HFFc6 (cell line): Measurements from ENCODE around the gene GDPD4. TPM values are rescaled to one million over a fixed set of nuclear protein-coding genes. Genes with fewer than 3 reads are reported as not detected.

Experiments
- DNase-seq: peaks from one replicate; pipeline ENCODE4 v3.0.0-alpha.2; 2018
- H3K27ac Mint-ChIP-seq: 2 replicates; pipeline ENCODE4 v1.8.0; 2020; ENCODE audit warnings: mild to moderate bottlenecking, mixed read lengths
- H3K27me3 Mint-ChIP-seq: 2 replicates; pipeline ENCODE4 v1.8.0; 2021; ENCODE audit warnings: mild to moderate bottlenecking, moderate library complexity, mixed read lengths; ENCODE audit not compliant: insufficient read depth
- H3K36me3 Mint-ChIP-seq: 2 replicates; pipeline ENCODE4 v1.8.0; 2021; ENCODE audit warnings: low read depth, mixed read lengths
- H3K4me1 Mint-ChIP-seq: 2 replicates; pipeline ENCODE4 v1.8.0; 2020; ENCODE audit warnings: low read depth, mixed read lengths
- H3K4me3 Mint-ChIP-seq: 2 replicates; pipeline ENCODE4 v1.8.0; 2020; ENCODE audit warnings: mild to moderate bottlenecking, moderate library complexity, mixed read lengths
- H3K9me3 Mint-ChIP-seq: 2 replicates; pipeline ENCODE4 v1.8.0; 2020; ENCODE audit warnings: mild to moderate bottlenecking, mixed read lengths
- long read RNA-seq: library from polyadenylated mRNA; unstranded; transcript quantifications from one replicate; pipeline ENCODE4 v2.0.0, GENCODE V29; 2019
- total RNA-seq, 6 experiments: library from RNA; stranded (reverse); fragmentation: NEBNext Ultra II Directional; extraction: Animal tissue kit (Norgen Biotek cat#: 25700); gene quantifications; 2 replicates in 1 of 6; 3 replicates in 5 of 6; pipeline ENCODE4 v1.2.3, GENCODE V29; 2021
- TF ChIP-seq, protein P1 (sequence below): fragments of 200-600 bp; sonication (generic); IDR thresholded peaks from 2 replicates; pipeline ENCODE4 v1.5.0; 2021; ENCODE audit warnings: antibody characterized with exemption, mild to moderate bottlenecking

Gene GDPD4, protein sequence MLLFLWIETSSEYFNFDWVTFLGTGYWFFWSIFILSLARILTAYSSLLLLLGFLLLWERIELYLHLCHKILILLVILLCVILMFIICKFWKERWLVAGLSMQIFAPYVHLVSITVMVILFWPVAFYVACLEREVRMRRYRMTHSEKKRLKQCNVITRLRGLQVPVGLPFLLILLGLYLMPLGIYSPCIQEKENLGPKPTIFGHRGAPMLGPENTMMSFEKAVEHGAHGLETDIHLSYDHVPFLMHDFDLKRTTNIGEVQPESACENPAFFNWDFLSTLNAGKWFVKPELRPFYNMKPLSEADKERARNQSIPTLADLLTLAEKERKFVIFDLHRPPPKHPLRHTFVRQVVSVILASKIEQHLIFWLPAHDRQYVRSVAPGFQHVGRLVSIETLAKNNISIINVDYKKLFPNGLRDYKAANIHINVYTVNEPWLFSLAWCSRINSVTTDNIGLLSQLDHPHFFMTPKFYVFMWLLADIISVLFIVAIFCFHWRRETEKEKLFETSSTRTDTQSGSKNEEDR
- not detected for total RNA-seq
- long read RNA-seq: 0 reads

DNA sequence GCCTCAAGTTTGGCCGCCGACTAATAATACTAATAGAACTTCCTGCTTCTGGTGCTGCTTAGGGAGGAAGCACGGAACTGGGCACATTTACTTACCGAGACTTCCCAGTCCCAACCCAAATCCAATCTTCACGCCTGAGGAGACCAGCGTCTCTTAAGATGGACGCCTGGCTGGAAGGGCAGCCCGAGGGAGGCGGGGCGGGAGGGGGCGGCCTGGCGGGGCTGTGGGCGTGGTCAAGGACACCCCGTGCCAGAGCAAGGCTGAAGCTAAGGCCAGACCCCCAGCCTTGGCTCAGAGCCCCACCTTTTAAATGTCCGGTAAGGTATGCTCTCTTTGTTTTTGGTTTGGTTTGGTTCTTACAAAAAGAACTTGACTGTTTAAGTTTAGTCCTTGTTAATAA, at the start of gene GDPD4:
Gene GDPD4 (minus strand): TSS at position 177 of the 400 bp plus-strand sequence. CDS start 16,549 bp downstream, outside the sequence.
- no peaks in the 10 kb centered on the region for H3K4me1 Mint-ChIP-seq
- DNase-seq: no peak
- H3K36me3 Mint-ChIP-seq: no peaks in the 10 kb centered on the region; the same call in 1 of the 2 replicates
- H3K9me3 Mint-ChIP-seq: no peaks in the 10 kb centered on the region
- TF ChIP-seq, protein P1, sequence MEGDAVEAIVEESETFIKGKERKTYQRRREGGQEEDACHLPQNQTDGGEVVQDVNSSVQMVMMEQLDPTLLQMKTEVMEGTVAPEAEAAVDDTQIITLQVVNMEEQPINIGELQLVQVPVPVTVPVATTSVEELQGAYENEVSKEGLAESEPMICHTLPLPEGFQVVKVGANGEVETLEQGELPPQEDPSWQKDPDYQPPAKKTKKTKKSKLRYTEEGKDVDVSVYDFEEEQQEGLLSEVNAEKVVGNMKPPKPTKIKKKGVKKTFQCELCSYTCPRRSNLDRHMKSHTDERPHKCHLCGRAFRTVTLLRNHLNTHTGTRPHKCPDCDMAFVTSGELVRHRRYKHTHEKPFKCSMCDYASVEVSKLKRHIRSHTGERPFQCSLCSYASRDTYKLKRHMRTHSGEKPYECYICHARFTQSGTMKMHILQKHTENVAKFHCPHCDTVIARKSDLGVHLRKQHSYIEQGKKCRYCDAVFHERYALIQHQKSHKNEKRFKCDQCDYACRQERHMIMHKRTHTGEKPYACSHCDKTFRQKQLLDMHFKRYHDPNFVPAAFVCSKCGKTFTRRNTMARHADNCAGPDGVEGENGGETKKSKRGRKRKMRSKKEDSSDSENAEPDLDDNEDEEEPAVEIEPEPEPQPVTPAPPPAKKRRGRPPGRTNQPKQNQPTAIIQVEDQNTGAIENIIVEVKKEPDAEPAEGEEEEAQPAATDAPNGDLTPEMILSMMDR: no peak
- no peak within 1 kb of the TSS for H3K4me3 Mint-ChIP-seq
- no peak within 1 kb of the TSS for H3K27ac Mint-ChIP-seq
- H3K27me3 Mint-ChIP-seq: no peaks in the 10 kb centered on the region

DNA sequence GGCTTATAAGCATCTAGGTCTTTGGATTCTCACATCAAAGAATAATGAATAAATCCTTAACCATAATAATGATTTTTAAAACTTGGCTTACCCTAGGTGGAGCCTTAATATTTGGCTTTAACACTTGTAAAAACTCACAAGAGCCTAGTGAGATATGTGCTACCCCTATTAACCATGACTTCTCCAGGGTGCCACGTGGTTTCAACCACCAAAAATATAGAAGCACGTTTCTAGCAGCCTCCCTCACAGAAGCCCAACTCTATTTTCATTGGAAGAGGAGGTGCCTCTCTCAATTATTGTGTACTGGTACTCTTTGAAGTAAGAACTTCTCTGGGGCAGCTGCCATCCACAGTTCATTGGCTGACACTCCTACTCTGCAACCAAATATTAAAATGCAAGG, 46.5 kb upstream of the GDPD4 start:
- no peak for DNase-seq

DNA sequence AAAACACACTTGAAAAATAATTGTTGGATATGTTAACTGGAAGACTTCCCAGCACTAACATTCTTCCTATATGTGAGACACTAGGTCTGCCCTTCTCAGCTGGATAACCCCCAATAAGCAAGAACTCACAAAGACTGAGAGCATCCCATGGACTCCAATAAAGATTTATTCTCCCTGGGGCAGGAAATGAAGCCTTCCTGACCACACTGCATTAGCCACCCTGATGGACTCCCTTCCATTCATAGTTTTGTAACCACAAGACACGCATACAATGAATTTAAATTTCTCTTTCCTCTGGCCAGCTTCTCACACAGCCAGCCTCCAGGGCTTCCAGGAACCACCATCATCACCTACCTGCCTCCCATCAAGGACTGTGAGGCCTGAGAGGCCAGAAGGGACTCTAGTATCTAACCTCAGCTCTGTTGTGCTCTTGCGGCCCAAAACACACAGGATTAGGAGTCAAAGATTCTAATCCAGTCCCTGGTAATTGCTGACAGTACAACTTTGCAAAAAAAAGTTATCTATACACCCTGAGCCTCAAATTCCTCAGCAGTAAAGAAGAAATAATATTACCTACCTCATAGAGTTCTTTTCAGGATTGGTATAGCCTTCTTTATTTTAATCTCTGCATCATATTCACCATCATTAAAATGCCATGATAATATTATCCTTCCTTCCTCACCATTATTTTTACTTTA, 45.6 kb upstream of the GDPD4 start:
- no peaks in the 10 kb centered on the region for H3K9me3 Mint-ChIP-seq
- H3K4me1 Mint-ChIP-seq: peaks cover 72% of the 10 kb centered on the region
- TF ChIP-seq, protein P1: no peak
- peaks cover 42% of the 10 kb centered on the region for H3K36me3 Mint-ChIP-seq
- peaks cover 1% of the 10 kb centered on the region; the same call in 1 of the 2 replicates for H3K27me3 Mint-ChIP-seq
- peak; percentile 95 for DNase-seq
- H3K4me3 Mint-ChIP-seq: peak overlapping the region; percentile 58; the same call in 1 of the 2 replicates
- peak overlapping the region; percentile 87 for H3K27ac Mint-ChIP-seq

More for the DNA sequence above, 46.5 kb upstream of the GDPD4 start:
- peaks cover 1% of the 10 kb centered on the region; the same call in 1 of the 2 replicates for H3K27me3 Mint-ChIP-seq
- peak overlapping the region; percentile 12; the same call in 1 of the 2 replicates for H3K27ac Mint-ChIP-seq
- TF ChIP-seq, protein P1: no peak
- H3K4me3 Mint-ChIP-seq: no peak overlapping the region
- no peaks in the 10 kb centered on the region for H3K9me3 Mint-ChIP-seq
- peaks cover 74% of the 10 kb centered on the region for H3K4me1 Mint-ChIP-seq
- peaks cover 34% of the 10 kb centered on the region for H3K36me3 Mint-ChIP-seq

DNA sequence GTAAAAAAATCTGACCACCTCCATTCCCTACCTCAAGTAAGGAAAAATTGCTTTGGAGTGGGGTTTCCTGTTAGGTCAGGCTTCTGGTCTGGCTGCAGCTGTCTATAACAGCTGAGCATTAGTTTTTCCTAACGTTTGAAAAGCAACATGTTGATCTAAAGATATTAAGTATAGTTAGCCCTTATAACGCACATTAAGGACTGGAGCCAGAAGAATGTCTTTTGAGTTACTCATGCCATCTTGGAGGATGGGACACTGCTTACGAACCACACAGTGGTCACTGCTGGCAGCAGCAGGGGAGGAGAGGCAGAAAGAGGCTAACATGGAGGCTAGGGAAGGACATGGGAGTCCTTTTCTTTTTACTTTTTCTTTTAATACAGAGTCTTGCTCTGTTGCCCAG, 44.1 kb upstream of the GDPD4 start:
- H3K4me3 Mint-ChIP-seq: peak overlapping the region; percentile 27; the same call in 1 of the 2 replicates

DNA sequence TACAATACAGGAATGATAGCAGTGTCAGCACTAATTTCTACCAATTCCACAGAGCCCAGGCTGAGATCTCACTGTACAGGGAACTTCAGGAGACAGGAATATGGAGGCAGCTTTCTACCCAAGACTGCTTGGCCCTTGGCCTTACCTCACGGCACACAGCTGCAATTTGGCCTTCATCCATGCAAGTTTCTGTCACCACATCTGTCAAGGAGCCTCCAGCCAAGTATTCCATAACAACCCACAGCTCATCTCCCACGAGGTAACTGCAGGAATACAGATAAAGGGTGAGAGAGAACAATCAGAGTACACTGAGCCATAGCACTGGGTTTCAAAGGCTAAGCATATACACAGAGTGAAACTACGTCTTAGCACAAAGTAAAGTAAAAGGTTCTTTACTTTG, 39.0 kb upstream of the GDPD4 start:
- TF ChIP-seq, protein P1: no peak
- Mint-ChIP-seq H3K9me3 (no peaks in the 10 kb centered on the region), H3K36me3 (peaks cover 47% of the 10 kb centered on the region), H3K4me1 (peaks cover 23% of the 10 kb centered on the region), H3K27ac (no peak overlapping the region), H3K27me3 (peaks cover 1% of the 10 kb centered on the region), H3K4me3 (no peak overlapping the region)
- DNase-seq: no peak

More for the DNA sequence above, 44.1 kb upstream of the GDPD4 start:
- peaks cover 58% of the 10 kb centered on the region for H3K4me1 Mint-ChIP-seq
- peak overlapping the region; percentile 87 for H3K27ac Mint-ChIP-seq
- peaks cover 54% of the 10 kb centered on the region for H3K36me3 Mint-ChIP-seq
- peaks cover 1% of the 10 kb centered on the region; the same call in 1 of the 2 replicates for H3K27me3 Mint-ChIP-seq
- TF ChIP-seq, protein P1: peak; percentile 35; the same call in 1 of the 2 replicates
- DNase-seq: peak; percentile 83
- no peaks in the 10 kb centered on the region for H3K9me3 Mint-ChIP-seq
